Measurements from ENCODE around the gene CARD9.
"Not testable (repeated sequence)": the region's sequence is repeated elsewhere in the genome, so short reads cannot be mapped to it uniquely, and the experiment has no call there.

CARD9 gene

DNA sequence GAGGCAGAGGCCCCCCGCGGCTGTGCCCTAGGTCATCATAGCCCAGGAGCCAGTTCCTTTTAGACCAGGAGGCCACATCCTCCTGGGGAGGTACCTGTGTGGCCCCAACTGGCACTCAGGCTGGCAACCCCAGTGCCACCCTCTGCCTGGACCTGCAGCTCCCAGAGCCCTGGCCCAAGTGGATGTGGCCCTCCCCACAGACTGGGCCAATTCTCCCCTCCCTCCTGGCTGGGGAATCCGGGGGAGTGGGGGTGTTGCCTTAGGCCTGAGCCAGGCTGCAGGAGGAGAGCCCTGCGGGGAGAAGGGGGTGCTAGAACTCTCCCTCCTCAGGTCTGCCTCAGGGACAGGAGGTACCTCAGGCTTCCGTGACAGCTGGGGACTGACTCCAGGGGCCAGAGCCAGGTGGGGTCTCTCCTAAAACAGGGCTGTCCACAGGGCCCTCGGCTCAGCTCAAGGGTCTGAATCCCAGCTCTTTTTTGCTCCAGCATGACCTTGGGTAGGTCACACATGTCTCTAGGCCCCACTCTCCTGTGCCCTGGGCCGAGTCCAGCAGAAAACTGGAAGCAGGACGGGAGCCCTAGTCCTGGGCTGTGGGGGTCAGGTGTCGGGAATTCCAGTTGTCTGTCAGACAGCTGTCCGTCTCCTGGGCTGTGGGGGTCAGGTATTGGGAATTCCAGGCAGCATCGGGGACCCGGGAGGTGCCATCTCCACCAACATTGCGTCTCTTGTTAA, 19.5 kb downstream of the CARD9 start:
- Histone ChIP-seq H3K9ac (ENCODE audit: low read length) (no peak overlapping the region), H3K36me3 (ENCODE audit: control insufficient read depth, insufficient read depth, low read length) (no peaks in the 10 kb centered on the region; the same call in 1 of the 2 replicates), H3K4me3 (ENCODE audit: low read depth, low read length) (no peak overlapping the region), H3K27me3 (ENCODE audit: control insufficient read depth, insufficient read depth, low read length) (no peaks in the 10 kb centered on the region), H3K27ac (ENCODE audit: low read depth, low read length) (no peak overlapping the region), H3K4me1 (ENCODE audit: control insufficient read depth, insufficient read depth, low read length) (no peaks in the 10 kb centered on the region), H3K9me3 (ENCODE audit: control insufficient read depth, insufficient read depth, low read depth, low read length) (no peaks in the 10 kb centered on the region)

DNA sequence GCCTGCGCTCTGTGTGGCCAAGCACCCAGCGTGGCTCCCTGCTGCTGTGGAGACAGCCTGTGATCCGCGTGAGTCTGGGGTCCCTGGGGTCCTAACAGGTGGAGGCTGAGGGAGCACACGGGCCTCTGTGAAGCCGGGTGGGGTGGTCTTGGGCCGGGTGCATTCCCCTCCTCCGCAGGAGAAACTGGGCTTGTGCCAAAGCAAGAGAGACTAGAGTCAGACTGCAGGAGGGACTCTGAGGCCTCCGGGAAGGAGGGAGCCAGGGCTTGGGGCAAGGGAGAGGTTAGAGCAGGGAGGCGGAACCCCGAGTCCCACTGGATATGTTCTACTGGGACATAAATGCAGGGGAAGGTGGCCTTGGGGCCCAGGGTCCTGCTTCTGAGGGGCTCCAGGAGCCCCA, 20.4 kb downstream of the CARD9 start:
- no peak overlapping the region for H3K4me3 ChIP-seq (ENCODE audit: low read depth, low read length)
- no peak overlapping the region for H3K9ac ChIP-seq (ENCODE audit: low read length)

DNA sequence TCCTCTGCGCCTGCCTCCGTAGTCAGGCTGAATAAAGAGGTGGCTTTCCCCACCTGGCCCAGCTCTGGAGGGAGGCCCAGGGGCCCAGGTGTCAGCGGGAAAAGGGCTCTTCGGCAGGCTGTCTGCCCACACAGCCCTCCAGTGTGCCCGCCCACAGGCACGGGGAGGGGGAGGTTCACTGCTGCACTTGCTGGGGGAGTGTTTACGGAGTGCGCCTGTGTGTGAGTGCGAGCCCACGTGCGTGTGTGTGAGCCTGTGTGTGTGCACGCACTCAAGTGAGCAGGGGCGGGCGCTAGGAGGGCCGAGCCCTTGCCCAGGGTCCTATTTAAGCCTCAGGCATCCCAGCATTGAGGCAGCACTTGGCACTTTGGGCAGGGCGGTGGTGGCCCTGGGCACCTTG, 20.8 kb downstream of the CARD9 start:
- no peak overlapping the region for H3K4me3 ChIP-seq (ENCODE audit: low read depth, low read length)
- H3K27ac ChIP-seq (ENCODE audit: low read depth, low read length): no peak overlapping the region
- H3K4me1 ChIP-seq (ENCODE audit: control insufficient read depth, insufficient read depth, low read length): no peaks in the 10 kb centered on the region
- H3K9me3 ChIP-seq (ENCODE audit: control insufficient read depth, insufficient read depth, low read depth, low read length): no peaks in the 10 kb centered on the region
- H3K9ac ChIP-seq (ENCODE audit: low read length): no peak overlapping the region
- H3K36me3 ChIP-seq (ENCODE audit: control insufficient read depth, insufficient read depth, low read length): no peaks in the 10 kb centered on the region
- no peaks in the 10 kb centered on the region for H3K27me3 ChIP-seq (ENCODE audit: control insufficient read depth, insufficient read depth, low read length)

More for the DNA sequence above, 20.4 kb downstream of the CARD9 start:
- no peak overlapping the region for H3K27ac ChIP-seq (ENCODE audit: low read depth, low read length)
- H3K27me3 ChIP-seq (ENCODE audit: control insufficient read depth, insufficient read depth, low read length): no peaks in the 10 kb centered on the region
- H3K36me3 ChIP-seq (ENCODE audit: control insufficient read depth, insufficient read depth, low read length): no peaks in the 10 kb centered on the region
- H3K9me3 ChIP-seq (ENCODE audit: control insufficient read depth, insufficient read depth, low read depth, low read length): no peaks in the 10 kb centered on the region
- H3K4me1 ChIP-seq (ENCODE audit: control insufficient read depth, insufficient read depth, low read length): no peaks in the 10 kb centered on the region

DNA sequence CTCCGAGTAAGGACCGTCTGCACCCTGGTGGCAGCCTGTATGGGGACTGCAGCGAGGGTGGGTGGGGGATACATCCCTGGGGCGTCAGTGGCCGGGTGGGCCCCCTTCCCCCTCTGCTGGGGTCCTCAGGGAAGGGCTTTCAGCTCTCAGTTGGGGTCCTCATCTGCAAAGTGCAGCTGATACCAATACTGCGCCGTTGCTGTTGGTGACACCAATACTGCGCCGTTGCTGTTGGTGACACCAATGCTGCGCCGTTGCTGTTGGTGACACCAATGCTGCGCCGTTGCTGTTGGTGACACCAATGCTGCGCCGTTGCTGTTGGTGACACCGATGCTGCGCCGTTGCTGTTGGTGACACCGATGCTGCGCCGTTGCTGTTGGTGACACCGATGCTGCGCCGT, 21.6 kb downstream of the CARD9 start:
- not testable (repeated sequence) for H3K27me3 ChIP-seq (ENCODE audit: control insufficient read depth, insufficient read depth, low read length); H3K36me3 ChIP-seq (ENCODE audit: control insufficient read depth, insufficient read depth, low read length); H3K9ac ChIP-seq (ENCODE audit: low read length); H3K9me3 ChIP-seq (ENCODE audit: control insufficient read depth, insufficient read depth, low read depth, low read length); H3K27ac ChIP-seq (ENCODE audit: low read depth, low read length); H3K4me3 ChIP-seq (ENCODE audit: low read depth, low read length); H3K4me1 ChIP-seq (ENCODE audit: control insufficient read depth, insufficient read depth, low read length)

DNA sequence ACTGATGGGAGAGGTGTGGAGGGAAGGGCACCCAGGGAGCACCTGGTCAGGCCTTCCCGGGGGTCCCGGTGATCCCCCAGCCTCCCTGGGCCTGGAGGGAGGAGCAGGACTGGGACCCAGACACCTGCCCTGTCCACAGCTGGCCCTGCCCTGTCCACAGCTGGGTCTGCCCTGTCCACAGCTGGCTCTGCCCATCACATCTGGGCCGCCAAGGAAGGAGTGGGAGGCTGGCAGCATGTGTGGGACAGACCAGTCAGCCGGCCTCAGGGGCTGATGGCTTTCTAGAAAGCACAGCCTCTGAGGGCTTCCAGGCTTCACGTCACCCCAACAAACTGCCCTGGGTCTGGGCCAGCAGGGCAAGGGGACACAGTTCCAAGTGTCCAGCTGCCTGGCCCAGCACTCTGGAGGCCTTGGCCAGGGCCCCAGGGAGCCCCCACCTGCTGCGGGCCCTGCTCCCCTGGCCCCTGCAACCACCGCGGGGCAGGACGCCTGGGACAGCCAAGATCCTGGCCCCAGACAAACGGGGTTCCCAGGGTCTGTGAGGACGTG, 22.1 kb downstream of the CARD9 start:
- Histone ChIP-seq H3K4me1 (ENCODE audit: control insufficient read depth, insufficient read depth, low read length) (peaks cover 3% of the 10 kb centered on the region), H3K27me3 (ENCODE audit: control insufficient read depth, insufficient read depth, low read length) (no peaks in the 10 kb centered on the region), H3K9ac (ENCODE audit: low read length) (no peak overlapping the region)

DNA sequence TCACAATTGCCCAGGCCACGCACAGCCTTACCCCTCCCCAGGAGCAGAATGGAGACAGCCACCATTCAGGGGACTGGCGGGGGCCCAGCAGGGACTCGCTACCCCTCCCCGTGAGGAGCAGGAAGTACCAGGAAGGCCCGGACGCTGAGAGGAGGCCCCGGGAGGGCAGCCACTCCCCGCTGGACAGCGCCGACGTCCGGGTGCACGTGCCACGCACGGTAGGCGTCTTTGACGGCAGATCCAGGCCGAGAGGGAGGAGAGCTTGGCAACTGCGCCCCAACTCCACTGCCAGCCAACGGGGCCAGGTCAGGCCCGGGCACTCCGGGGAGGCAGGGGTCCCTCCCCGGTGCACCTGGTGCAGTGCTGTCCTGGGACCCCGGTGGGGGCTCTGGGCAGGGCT, 23.9 kb downstream of the CARD9 start:
- Histone ChIP-seq H3K36me3 (ENCODE audit: control insufficient read depth, insufficient read depth, low read length) (no peaks in the 10 kb centered on the region), H3K27ac (ENCODE audit: low read depth, low read length) (no peak overlapping the region), H3K4me1 (ENCODE audit: control insufficient read depth, insufficient read depth, low read length) (peaks cover 16% of the 10 kb centered on the region), H3K9ac (ENCODE audit: low read length) (no peak overlapping the region), H3K27me3 (ENCODE audit: control insufficient read depth, insufficient read depth, low read length) (no peaks in the 10 kb centered on the region), H3K4me3 (ENCODE audit: low read depth, low read length) (no peak overlapping the region), H3K9me3 (ENCODE audit: control insufficient read depth, insufficient read depth, low read depth, low read length) (no peaks in the 10 kb centered on the region)

More for the DNA sequence above, 22.1 kb downstream of the CARD9 start:
- no peaks in the 10 kb centered on the region for H3K36me3 ChIP-seq (ENCODE audit: control insufficient read depth, insufficient read depth, low read length)
- H3K9me3 ChIP-seq (ENCODE audit: control insufficient read depth, insufficient read depth, low read depth, low read length): no peaks in the 10 kb centered on the region
- no peak overlapping the region for H3K4me3 ChIP-seq (ENCODE audit: low read depth, low read length)
- no peak overlapping the region for H3K27ac ChIP-seq (ENCODE audit: low read depth, low read length)

DNA sequence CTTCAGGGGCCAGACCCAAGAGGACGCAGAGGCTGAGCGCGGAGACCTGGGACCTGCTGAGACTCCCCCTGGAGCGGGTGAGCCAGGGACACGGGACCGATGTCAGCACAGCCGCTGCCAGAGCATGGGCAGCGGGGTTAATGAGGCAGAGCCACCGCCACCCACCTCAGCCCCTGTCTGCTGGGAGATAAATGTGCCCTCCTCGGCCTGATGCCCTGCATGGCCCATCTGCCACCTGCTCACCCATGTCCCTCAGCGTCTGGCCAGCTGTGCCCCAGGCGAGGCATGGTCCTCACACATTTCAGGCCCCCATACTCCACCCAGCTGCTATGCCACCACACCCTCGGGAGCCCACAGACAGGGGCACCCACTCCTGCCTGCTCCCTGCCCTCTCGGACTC, 24.8 kb downstream of the CARD9 start:
- Histone ChIP-seq H3K4me3 (ENCODE audit: low read depth, low read length) (no peak overlapping the region), H3K27ac (ENCODE audit: low read depth, low read length) (no peak overlapping the region), H3K27me3 (ENCODE audit: control insufficient read depth, insufficient read depth, low read length) (no peaks in the 10 kb centered on the region), H3K4me1 (ENCODE audit: control insufficient read depth, insufficient read depth, low read length) (peaks cover 16% of the 10 kb centered on the region), H3K9me3 (ENCODE audit: control insufficient read depth, insufficient read depth, low read depth, low read length) (no peaks in the 10 kb centered on the region), H3K36me3 (ENCODE audit: control insufficient read depth, insufficient read depth, low read length) (no peaks in the 10 kb centered on the region), H3K9ac (ENCODE audit: low read length) (no peak overlapping the region)

DNA sequence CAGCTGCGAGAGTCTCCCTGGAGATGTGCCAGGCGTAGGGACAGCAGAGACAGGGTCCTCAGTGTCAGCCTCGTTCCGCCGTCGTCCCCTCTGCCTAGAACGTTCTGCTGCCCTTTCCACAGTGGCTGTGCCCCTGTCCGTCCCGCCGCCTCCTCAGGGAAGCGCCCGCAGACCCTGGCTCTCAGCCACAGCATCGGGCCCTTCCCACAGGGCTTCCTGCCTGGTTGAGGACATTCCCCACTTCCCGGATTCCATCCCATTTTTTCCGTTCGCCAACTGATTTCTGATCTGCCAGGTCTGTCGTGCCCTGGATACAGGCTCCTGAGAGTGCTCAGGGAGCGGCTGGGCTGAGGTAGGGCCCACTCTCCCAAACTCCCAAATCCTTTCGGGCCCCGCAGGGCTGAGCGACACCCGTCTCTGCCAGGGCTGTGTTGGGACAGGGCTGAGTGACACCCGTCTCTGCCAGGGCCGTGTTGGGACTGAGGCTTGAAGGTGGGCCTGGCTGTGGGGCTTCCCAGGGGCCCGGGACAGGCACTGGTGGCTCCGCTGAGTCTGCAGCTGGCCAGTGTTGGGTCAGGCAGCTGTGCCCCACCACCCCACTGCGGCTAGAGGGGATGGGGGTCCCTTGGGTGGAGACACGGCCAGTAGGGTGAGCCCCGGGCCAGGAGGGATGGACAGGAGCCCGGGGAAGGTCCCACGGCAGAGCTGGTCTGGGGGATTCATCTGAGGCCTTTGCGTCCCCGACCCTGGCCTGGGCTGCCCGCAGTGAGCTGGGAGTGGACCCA, 25.8 kb downstream of the CARD9 start:
- H3K36me3 ChIP-seq (ENCODE audit: control insufficient read depth, insufficient read depth, low read length): no peaks in the 10 kb centered on the region
- no peaks in the 10 kb centered on the region for H3K9me3 ChIP-seq (ENCODE audit: control insufficient read depth, insufficient read depth, low read depth, low read length)
- H3K4me3 ChIP-seq (ENCODE audit: low read depth, low read length): no peak overlapping the region
- no peak overlapping the region for H3K9ac ChIP-seq (ENCODE audit: low read length)
- no peaks in the 10 kb centered on the region for H3K27me3 ChIP-seq (ENCODE audit: control insufficient read depth, insufficient read depth, low read length)
- peaks cover 23% of the 10 kb centered on the region for H3K4me1 ChIP-seq (ENCODE audit: control insufficient read depth, insufficient read depth, low read length)
- H3K27ac ChIP-seq (ENCODE audit: low read depth, low read length): no peak overlapping the region

DNA sequence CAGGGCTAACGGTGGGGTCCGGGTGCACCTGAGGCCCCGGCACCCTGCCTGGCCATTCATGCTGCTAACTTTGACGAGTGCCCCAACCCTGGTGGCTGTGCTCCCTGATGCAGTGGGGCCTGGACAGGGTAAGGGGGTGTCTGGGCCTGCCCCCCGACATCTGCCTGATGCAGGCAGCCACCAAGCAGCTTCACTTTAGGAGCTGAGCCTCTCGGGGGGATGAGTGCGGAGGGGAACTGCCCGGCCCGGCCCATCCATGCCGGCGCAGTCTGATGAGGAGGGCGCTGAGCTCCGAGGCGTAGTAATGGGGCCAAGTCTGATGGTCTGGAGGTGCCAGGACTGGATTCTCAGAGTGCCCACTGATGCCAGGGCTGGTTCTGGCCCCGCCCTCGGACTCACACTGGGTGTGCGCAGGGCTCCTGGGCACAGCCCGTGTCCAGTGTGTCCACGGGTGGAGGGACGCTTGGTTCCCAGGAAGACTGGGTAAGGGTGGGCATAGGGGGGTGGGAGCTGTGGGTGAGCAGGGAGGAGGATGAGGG, 26.5 kb downstream of the CARD9 start:
- H3K4me1 ChIP-seq (ENCODE audit: control insufficient read depth, insufficient read depth, low read length): peaks cover 23% of the 10 kb centered on the region
- no peak overlapping the region for H3K9ac ChIP-seq (ENCODE audit: low read length)
- no peaks in the 10 kb centered on the region for H3K36me3 ChIP-seq (ENCODE audit: control insufficient read depth, insufficient read depth, low read length)
- H3K27me3 ChIP-seq (ENCODE audit: control insufficient read depth, insufficient read depth, low read length): no peaks in the 10 kb centered on the region
- no peak overlapping the region for H3K4me3 ChIP-seq (ENCODE audit: low read depth, low read length)
- H3K9me3 ChIP-seq (ENCODE audit: control insufficient read depth, insufficient read depth, low read depth, low read length): no peaks in the 10 kb centered on the region
- H3K27ac ChIP-seq (ENCODE audit: low read depth, low read length): no peak overlapping the region

DNA sequence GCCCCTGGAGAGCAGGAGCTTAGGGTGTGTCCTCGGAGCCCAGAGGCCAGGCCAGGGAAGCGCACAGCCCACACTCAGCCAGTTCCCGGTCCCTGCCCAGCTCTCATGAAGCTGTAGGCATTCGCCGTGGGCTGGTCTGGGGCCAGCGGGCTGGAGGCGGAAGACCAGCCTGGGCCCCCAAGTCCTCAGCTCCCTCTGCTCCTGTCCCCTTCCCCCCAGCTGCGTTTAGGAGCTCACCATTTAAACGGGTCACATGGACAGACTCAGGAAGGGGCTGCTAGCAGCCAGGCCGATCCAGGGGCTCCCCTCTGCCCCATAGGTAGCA, 27.4 kb downstream of the CARD9 start:
- Histone ChIP-seq H3K27ac (ENCODE audit: low read depth, low read length) (no peak overlapping the region), H3K36me3 (ENCODE audit: control insufficient read depth, insufficient read depth, low read length) (no peaks in the 10 kb centered on the region), H3K4me1 (ENCODE audit: control insufficient read depth, insufficient read depth, low read length) (peaks cover 23% of the 10 kb centered on the region), H3K27me3 (ENCODE audit: control insufficient read depth, insufficient read depth, low read length) (no peaks in the 10 kb centered on the region), H3K9ac (ENCODE audit: low read length) (no peak overlapping the region), H3K9me3 (ENCODE audit: control insufficient read depth, insufficient read depth, low read depth, low read length) (no peaks in the 10 kb centered on the region), H3K4me3 (ENCODE audit: low read depth, low read length) (no peak overlapping the region)
